NT2/D1 (cell line): ENCODE measurements around the gene HEBP1.

Source experiments
- YY1 ChIP-seq: IDR thresholded peaks from 2 replicates; pipeline ENCODE4 v1.6.1; 2011; ENCODE audit not compliant: insufficient read length, insufficient read depth
- ZNF274 ChIP-seq: IDR thresholded peaks from 2 replicates; pipeline ENCODE4 v1.6.1; 2011; ENCODE audit warnings: mild to moderate bottlenecking, low read depth, low read length

DNA sequence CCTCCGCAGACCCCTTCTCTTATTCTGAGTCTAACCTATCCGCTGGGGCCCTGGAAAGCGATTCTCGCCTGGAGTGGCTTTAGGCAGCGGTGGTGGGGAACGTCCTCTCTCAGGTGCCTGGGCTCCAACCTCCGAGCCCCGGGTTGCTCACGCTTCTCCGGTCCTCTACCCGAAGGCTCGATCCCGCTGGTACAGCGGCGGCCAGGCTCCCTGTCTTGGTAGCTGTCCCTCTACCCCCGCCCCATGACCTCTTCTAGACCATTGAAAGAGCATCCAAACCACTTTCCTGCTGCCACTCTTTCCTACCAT lies 505 bp upstream of the HEBP1 start:
- TF ChIP-seq YY1 (no peak), ZNF274 (no peak)
